Loucy (cell line): ENCODE results near the gene STXBP6.
A peak's percentile ranks its signal among the peaks of the same experiment; 100 is the strongest.

Source experiments
- H2AFZ ChIP-seq: fragments of 200-600 bp; sonication (generic); 2 replicates; pipeline ENCODE4 v1.6.0; 2016; ENCODE audit warnings: antibody characterized with exemption, mild to moderate bottlenecking, low read length, moderate library complexity
- H3F3A ChIP-seq: fragments of 200-600 bp; 2 replicates; pipeline ENCODE4 v1.6.0; 2016; ENCODE audit warnings: antibody characterized with exemption, low read depth, mild to moderate bottlenecking
- H3K27me3 ChIP-seq: fragments of 200-600 bp; sonication (generic); 2 replicates; pipeline ENCODE4 v1.6.1; 2014; ENCODE audit warnings: low read length, mild to moderate bottlenecking; ENCODE audit not compliant: insufficient read depth, poor library complexity, severe bottlenecking
- H3K36me3 ChIP-seq: fragments of 200-600 bp; sonication (generic); 2 replicates; pipeline ENCODE4 v1.6.1; 2016; ENCODE audit warnings: low read length; ENCODE audit not compliant: insufficient read depth
- H3K4me1 ChIP-seq: fragments of 200-600 bp; sonication (generic); 2 replicates; pipeline ENCODE4 v1.5.1; 2014; ENCODE audit warnings: low read length, mild to moderate bottlenecking; ENCODE audit not compliant: insufficient read depth, poor library complexity, severe bottlenecking
- H3K4me2 ChIP-seq: fragments of 200-600 bp; sonication (generic); 2 replicates; pipeline ENCODE4 v1.6.0; 2014; ENCODE audit warnings: antibody characterized with exemption, low read length, low read depth, mild to moderate bottlenecking; ENCODE audit not compliant: poor library complexity, severe bottlenecking
- H3K4me3 ChIP-seq: fragments of 200-600 bp; sonication (generic); 2 replicates; pipeline ENCODE4 v1.5.1; 2014; ENCODE audit warnings: low read length, mild to moderate bottlenecking, mixed read lengths; ENCODE audit not compliant: poor library complexity, severe bottlenecking
- H3K79me2 ChIP-seq: fragments of 200-600 bp; sonication (generic); 2 replicates; pipeline ENCODE4 v1.6.1; 2014; ENCODE audit warnings: low read length; ENCODE audit not compliant: insufficient read depth
- H3K9ac ChIP-seq: fragments of 200-600 bp; sonication (generic); 2 replicates; pipeline ENCODE4 v1.6.0; 2014; ENCODE audit warnings: mild to moderate bottlenecking, low read depth, low read length, moderate library complexity; ENCODE audit not compliant: poor library complexity, severe bottlenecking
- H3K9me2 ChIP-seq: fragments of 200-600 bp; sonication (generic); replicated peaks from 2 replicates; pipeline ENCODE4 v1.6.1; 2016; ENCODE audit warnings: low read depth, low read length, mixed read lengths
- H3K9me3 ChIP-seq: fragments of 200-600 bp; sonication (generic); 2 replicates; pipeline ENCODE4 v1.6.1; 2014; ENCODE audit warnings: mild to moderate bottlenecking, antibody characterized with exemption, low read length, low read depth; ENCODE audit not compliant: insufficient read depth
- H4K20me1 ChIP-seq: fragments of 200-600 bp; sonication (generic); 2 replicates; pipeline ENCODE4 v1.6.0; 2014; ENCODE audit warnings: antibody characterized with exemption, low read length, mild to moderate bottlenecking; ENCODE audit not compliant: insufficient read depth, poor library complexity, severe bottlenecking
- EZH2phosphoT487 ChIP-seq: fragments of 200-600 bp; IDR thresholded peaks from 2 replicates; pipeline ENCODE4 v1.6.1; 2018; ENCODE audit warnings: antibody characterized with exemption, mild to moderate bottlenecking, moderate library complexity, borderline replicate concordance
- TF ChIP-seq, protein P1 (sequence below): fragments of 200-600 bp; sonication (generic); conservative IDR thresholded peaks from 2 replicates; pipeline ENCODE4 v1.5.1; 2014; ENCODE audit warnings: mild to moderate bottlenecking, antibody characterized with exemption, low read length

STXBP6 gene

DNA sequence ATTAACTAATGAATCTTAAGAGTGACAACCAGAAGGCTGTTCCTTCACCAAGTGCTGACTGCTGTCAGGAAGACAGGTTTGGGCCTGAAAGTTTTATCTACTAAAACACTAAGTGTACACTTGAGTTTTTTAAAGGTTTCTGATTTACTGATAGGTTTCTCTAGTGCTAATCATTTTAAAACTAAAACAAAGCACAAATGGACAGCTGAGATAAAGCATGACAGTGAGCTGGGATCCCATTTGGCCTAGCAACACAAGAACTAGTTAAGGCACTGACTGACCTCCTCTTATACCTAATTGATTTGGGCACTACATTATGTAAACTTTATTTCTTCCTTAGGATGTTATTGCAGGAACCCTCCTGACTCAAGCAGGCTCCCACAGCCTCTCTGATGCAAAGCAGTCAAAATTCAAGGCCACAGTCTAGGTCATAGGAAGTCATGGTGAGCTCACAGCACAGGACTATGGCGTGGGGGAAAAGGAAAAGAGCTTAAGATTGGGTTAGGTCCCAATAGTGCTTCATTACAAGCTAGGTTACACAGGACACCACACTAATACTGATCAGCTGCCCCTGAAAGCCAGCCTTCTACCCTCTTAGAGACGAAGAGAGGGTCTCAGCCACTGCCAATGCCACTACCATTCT, 3.5 kb downstream of the STXBP6 start:
- Histone ChIP-seq H3K9ac (no peak overlapping the region), H3F3A (no peaks in the 10 kb centered on the region), H2AFZ (no peak overlapping the region), H3K27me3 (no peaks in the 10 kb centered on the region), H3K4me3 (no peak overlapping the region), H4K20me1 (no peaks in the 10 kb centered on the region), H3K4me1 (no peaks in the 10 kb centered on the region), H3K9me3 (no peaks in the 10 kb centered on the region), H3K79me2 (no peaks in the 10 kb centered on the region), H3K36me3 (no peaks in the 10 kb centered on the region), H3K4me2 (no peak overlapping the region), H3K9me2 (no peaks in the 10 kb centered on the region)
- no peak for TF ChIP-seq EZH2phosphoT487
- TF ChIP-seq, protein P1, sequence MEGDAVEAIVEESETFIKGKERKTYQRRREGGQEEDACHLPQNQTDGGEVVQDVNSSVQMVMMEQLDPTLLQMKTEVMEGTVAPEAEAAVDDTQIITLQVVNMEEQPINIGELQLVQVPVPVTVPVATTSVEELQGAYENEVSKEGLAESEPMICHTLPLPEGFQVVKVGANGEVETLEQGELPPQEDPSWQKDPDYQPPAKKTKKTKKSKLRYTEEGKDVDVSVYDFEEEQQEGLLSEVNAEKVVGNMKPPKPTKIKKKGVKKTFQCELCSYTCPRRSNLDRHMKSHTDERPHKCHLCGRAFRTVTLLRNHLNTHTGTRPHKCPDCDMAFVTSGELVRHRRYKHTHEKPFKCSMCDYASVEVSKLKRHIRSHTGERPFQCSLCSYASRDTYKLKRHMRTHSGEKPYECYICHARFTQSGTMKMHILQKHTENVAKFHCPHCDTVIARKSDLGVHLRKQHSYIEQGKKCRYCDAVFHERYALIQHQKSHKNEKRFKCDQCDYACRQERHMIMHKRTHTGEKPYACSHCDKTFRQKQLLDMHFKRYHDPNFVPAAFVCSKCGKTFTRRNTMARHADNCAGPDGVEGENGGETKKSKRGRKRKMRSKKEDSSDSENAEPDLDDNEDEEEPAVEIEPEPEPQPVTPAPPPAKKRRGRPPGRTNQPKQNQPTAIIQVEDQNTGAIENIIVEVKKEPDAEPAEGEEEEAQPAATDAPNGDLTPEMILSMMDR = no peak

DNA sequence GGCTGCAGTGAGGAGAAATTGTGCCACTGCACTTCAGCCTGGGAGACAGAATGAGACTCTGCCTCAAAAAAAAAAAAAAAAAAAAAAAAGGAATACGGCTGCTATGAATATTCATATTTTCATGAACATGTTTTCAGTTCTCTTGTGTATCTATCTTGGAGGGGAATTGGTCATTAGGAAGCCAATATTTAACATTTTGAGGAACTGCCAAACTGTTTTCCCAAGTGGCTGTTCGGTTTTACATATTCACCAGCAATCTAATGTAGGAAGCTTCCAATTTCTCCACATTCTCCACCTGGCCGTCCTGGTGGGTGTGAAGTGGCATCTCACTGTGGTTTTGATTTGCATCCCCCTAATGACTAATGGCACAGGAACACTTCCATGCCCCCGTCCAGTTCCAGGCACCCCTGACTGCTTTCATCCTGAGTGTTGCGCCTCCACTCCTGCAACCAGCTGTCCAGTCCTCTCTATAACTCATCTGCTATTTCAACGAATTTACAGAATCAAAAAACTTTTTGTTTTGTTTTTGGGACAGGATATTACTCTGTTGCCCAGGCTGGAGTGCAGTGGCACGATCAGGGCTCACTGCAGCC, 5.7 kb downstream of the STXBP6 start:
- H3K79me2 ChIP-seq = no peaks in the 10 kb centered on the region
- TF ChIP-seq, protein P1 = no peak
- no peak for TF ChIP-seq EZH2phosphoT487

DNA sequence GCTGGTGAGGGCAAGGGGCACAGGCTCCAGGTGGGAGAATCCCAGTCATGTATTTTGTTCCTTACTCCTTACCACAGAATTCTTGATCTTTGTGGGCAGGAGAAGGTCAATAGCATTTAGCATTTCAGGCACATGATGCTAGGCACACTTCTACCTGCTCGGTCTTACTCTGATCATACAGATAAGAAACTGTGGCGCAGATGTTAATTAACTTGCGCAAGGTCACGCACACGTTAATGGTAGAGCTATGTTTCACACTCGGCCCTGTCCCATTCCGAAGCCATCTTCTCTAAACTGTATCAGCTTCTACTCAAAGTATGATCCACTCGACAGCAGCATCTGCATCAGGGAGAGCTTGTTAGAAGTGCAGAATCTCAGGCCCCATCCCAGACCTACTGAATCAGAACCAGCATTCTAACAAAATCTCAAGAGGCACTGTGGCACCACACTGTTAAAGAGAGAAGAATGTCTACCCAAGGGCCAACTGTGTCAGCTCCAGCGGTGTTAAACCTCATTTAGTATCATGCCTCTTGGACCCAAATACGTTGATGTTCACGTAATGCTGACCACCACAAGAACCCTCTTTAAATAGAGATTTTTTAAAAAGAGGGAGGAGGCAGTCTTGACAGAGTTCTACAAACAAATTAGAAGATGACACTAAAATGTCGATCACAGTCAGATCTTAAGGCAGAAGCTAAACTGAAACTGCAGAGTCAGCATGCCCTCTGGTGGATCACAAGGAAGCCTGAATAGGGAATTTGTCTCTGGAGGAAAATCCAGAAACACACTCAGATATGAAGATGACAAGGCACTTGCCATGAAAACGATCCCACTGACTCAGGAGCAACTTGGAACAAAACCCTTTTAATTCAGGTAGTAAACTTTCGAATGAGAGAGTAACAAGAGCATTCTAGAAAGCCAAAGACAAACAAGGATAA, 7.3 kb downstream of the STXBP6 start:
- H3K27me3 ChIP-seq = no peaks in the 10 kb centered on the region
- no peak overlapping the region for H3K4me2 ChIP-seq
- H3K36me3 ChIP-seq = no peaks in the 10 kb centered on the region
- no peaks in the 10 kb centered on the region for H3K79me2 ChIP-seq
- no peak overlapping the region for H3K4me3 ChIP-seq
- no peaks in the 10 kb centered on the region for H3F3A ChIP-seq
- H4K20me1 ChIP-seq = no peaks in the 10 kb centered on the region
- H3K9ac ChIP-seq = no peak overlapping the region
- no peaks in the 10 kb centered on the region for H3K9me3 ChIP-seq
- H3K4me1 ChIP-seq = peaks cover 3% of the 10 kb centered on the region
- no peaks in the 10 kb centered on the region for H3K9me2 ChIP-seq
- no peak for TF ChIP-seq EZH2phosphoT487
- TF ChIP-seq, protein P1 = peak; percentile 60
- H2AFZ ChIP-seq = no peak overlapping the region; the same call in 1 of the 2 replicates

More for the DNA sequence above, 5.7 kb downstream of the STXBP6 start:
- Histone ChIP-seq H4K20me1 (no peaks in the 10 kb centered on the region), H3K9me3 (no peaks in the 10 kb centered on the region), H3K9me2 (no peaks in the 10 kb centered on the region), H3F3A (no peaks in the 10 kb centered on the region), H3K4me2 (no peak overlapping the region), H3K9ac (no peak overlapping the region), H3K27me3 (no peaks in the 10 kb centered on the region), H3K4me1 (peaks cover 3% of the 10 kb centered on the region), H3K4me3 (no peak overlapping the region), H3K36me3 (no peaks in the 10 kb centered on the region), H2AFZ (no peak overlapping the region)
